Stimulated activated CD4-positive, alpha-beta T cell treated with anti-CD3 and anti-CD28 coated beads, Interleukin-15, amount 100 ng/mL, for 24 hours (primary cell): ENCODE measurements around the gene NUP93.

ENCODE experiments used
- DNase-seq: peaks from one replicate; pipeline ENCODE4 v3.0.0-alpha.2; 2020

NUP93 gene

DNA sequence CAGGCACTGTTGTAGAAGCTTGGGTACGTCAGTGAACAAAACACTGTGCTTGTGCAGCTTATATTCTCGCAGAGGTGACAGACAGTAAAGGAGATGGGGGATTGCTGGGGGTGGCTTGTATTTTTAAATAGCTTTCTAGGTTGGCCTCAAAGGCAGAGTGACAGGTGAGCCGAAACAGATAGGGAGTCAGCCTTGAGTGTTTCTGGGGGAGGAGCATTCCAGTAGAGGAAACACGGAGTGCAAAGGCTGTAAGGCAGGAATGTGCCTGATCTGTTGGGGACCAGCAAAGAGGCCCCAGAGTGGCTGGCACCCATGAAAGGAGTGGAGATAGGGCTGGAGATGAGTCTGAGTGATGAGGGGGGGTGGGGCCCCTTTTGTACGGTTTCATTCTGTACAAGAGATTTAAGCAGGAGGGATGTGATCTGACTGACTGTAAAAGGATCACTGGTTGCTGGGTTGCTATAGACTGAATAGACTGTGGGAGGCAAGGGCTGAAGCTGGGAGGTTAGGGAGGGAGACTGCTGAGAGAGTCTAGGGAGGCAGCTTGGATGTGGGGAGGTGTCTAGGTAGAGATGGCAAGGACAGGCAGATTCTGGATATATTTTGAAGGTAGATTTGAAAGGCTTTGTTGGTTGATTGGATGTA lies 15.2 kb downstream of the NUP93 start:
- no peak for DNase-seq

DNA sequence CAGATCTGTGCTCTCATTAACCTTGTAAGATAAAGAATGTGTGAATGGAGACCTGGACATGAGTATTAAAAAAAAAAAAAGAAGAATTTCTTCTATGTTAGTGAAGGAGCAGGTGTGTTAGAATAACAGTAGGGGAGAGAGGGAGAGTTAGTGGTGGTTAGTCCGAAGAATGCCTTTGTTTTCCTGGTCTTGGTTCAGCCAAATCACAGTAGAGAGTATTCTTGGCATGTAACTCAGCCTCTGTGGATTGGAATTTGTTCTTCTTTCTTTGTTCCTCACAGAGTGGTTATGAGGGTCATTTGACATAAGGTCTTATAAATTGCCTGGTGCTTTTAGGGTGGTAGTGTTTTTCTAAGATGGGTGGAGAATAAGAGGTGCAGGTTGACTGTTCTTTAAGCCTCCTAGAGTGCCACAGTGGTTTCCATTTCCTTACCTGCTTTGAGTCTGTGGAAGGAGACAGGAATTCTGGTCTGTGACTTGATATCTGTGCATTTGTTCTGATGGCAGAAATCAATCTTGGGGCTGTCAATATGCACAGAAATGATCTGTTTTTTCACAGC lies 17.6 kb downstream of the NUP93 start:
- DNase-seq, result no peak

DNA sequence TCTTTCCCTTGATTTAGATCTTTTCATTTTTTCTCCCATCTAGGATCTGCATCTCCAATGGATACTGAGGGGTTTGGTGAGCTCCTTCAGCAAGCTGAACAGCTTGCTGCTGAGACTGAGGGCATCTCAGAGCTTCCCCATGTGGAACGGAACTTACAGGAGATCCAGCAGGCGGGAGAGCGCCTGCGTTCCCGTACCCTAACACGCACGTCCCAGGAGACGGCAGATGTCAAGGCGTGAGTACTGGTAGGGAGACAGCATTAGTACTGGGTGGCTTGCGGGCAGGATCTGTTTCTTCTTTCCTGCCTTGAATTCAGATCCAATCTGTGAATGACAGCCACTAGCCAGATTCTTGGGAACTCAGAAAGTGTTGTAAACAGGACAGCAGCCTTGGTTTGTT lies 18.3 kb downstream of the NUP93 start:
- DNase-seq, result no peak

DNA sequence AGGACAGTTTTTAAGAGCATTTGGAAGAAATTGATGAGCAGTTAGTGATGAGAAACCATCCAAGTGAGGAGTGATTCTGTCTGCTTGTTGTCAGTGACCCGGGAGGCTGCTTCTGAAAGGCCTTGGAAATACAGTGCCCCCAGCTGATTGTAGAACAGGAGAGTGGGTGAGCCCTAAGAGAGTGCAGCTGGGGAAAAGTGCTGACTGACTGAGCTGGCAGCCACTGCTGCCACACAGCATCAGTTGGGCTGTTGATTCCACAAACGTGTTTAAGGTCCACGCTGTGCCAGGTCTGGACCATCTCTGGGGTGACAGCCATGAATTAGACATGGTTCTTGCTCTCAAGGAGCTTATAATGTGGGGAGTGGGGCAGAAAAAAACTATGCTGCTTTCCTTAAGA lies 18.9 kb downstream of the NUP93 start:
- DNase-seq, result no peak

DNA sequence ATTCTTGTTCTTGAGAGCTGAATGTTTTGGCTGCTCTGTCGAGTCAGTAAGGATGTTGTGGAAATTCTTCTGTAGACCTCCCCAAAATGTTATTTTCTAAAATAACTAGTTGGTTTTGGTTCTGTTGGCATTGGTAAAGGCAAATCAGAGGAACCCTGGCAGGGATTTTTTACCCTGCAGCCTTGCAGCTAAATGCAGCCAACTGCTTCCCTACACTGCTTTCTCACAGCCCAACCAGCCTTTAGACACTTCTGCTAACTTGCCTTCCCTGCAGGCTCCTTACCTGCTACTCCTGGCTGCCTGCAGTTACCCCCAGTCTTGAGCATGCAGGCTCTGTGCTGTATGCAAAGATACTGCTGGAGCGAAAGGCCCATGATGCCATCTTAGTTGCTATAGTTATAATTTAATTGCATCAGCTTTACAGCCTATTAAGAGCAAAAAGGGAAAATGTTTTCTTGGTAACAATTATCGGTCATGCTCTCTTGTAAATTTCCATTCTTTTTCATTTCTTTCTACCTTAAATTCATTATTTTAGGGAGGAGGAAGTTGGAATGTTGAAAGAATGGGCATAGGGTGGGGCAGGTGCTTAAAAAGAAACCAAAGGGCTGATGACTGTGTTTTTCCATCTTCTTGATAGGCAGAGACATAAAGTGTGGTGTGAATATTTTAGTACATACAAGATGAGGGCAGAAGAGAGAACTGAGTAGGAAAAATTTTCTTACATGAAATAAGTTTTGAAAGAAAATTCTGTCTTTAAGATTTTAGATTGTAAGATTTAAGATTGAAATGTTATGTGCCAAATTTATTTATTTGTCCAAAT lies 20.0 kb downstream of the NUP93 start:
- DNase-seq, result no peak

DNA sequence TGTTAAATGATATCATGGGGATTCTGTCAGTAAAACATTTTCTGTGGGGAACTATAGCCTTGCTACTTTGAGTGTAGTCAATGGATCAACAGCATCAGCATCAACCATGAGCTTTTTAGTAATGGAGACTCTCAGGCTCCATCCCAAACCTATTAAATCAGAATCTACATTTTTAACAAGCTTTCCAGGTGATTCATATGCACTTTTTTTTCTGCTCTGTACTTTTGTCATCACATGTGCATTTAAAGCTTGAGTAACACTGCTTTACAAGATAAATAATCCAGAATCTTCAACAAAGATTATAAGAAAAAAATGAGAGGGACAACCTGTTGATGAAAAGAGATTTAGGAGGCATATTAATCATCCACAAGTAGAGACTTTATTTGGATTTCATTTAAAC lies 23.5 kb downstream of the NUP93 start:
- DNase-seq, result no peak

DNA sequence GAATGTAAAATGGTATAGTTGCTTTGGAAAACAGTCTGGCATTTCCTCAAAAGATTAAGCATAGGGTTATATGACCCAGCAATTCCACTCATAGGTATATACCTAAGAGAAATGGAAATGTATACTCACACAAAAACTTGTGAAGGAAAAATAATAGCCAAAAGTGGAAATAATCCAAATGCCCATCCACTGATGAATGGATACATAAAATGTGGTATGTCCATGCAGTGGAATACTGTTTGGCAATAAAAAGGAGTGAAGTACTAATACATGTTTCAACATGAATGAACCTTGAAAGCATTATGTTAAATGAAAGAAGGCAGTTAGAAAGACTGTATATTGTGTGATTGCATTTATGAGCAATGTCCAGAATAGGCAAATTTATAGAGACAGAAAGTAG lies 25.1 kb downstream of the NUP93 start:
- no peak for DNase-seq

DNA sequence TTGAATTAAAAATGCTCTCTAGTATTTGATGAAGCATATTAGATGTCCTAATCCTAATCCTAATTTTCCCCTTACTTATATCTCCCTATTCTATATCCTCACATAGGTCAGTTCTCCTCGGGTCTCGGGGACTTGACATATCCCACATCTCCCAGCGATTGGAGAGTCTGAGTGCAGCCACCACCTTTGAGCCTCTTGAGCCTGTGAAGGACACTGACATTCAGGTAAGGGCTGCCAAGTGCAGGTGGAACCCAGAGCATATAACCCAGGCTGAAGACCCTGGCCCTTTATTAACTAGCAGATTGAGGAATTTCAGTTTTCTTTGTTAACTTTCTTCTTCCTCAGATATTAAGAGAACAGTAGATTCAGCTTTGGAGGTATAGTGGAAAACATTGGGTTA lies 28.5 kb downstream of the NUP93 start:
- no peak for DNase-seq

DNA sequence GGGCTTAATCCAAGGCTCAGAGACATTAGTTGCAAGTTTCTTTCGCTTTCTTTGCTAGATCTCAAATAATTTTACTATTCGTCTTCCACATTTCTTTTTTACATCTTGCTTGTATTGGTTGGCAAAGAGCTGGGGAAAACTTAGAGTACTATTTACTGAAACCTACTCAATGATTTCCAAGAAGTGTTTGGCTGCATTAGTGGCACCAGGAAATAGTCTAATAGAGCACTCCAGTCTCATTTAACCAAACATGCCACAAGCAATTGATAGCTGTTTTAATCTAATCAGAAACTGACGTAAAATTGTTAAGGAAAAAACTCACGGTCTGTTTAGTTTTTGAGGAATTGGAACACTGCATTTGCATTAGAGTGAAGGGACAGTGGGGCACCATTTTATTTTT lies 29.0 kb downstream of the NUP93 start:
- no peak for DNase-seq

DNA sequence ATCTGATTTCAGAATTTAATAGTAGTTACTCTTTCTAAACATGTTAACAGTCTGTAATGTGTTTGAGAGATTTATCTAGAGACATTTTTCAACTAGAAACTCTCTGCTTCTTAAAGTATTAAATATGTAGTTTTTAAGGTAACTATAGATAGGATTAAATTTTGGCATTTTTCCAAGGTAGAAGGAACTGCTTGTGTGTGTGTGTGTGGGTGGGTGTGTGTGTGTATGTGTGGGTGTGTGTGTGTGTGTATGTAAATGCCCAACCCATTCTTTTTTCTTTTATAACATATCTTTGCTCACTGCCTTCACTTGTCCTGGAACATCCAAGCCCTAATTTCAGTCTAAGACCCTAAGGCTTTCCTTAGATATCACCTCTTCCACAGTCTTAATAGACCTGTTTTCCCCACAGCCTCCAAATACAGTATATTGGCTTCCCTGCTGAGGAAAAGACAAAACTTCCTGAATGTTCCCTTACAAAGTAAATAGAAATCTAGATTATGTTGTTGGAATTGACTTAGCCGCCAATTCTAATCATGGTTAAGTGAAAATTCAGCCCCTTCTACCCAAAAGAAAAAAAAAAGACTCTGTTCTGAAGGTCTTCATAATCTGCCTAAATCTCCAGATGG lies 33.5 kb downstream of the NUP93 start:
- DNase-seq, result no peak

DNA sequence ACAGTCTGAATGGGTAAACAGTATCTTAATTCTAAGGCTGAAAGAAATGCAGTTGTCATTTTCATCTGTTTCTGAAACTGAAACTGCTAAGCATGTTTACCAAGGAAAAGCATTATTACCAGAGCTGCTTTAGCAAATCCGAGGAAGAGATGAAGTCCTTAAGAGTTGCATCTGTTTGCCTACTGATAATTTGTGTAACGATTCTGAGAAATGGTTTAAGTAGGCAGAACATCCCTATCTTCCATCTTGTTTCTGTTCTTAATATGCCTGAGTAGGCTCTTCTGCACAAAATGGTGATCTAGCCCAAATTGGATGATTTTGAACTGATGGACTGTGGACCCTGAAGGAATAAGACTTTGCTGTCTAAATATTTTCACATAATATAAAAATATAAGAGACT lies 34.9 kb downstream of the NUP93 start:
- no peak for DNase-seq

DNA sequence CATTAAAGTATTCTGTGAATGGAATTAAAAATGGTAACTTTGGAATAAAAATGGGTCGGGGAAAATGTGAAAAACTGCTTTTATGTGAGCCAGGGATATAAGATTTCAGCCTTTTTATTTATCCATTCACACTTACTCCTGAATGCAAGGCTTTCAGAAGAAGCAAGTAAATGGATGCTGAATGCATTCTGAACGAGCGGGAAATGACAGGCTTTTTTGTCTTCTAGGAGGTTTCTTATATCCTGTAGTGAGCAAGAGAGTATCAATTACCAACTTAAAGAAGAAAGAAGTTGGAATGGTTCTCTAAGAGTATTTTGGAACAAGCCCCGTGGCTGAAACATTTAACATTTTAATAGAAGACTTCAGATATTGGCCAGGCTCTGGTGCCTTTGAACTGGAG lies 36.0 kb downstream of the NUP93 start:
- no peak for DNase-seq

DNA sequence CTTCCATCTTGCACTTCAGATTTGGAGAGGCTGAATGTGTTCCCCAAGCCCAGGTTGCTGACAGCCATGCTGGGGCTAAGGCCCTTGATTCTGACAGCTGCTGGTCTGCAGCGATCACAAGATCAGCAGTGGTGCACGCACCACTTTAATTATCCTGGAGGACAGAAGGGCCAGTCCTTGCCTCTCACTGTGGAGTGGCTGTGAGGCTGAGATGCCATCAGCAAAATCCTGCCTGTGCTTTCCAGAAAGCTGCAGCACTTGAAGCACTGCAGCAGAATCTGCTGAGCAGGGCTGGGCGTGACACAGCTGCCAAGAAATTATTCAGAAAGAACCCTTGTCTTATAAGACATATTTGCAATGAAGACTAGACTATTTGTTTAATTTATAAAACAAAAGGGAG lies 37.1 kb downstream of the NUP93 start:
- no peak for DNase-seq

DNA sequence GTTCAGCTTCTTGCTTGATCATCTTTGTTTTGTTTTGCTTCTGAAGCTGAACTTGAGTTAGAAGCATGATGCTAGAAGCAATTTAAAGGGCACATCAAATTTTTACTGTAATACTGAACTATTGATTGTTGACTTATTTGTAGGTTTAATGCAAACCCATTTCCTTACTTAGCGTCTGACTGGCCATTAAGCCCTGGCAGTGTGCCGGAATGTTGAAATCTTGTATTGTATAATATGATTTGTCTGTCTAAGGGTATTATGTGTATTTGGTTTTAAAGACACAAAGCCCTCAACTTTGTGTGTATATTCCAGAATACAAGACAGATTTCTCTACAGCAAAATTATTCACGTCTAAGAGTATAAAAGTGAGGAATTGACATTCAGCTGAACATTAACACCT lies 39.7 kb downstream of the NUP93 start:
- no peak for DNase-seq

DNA sequence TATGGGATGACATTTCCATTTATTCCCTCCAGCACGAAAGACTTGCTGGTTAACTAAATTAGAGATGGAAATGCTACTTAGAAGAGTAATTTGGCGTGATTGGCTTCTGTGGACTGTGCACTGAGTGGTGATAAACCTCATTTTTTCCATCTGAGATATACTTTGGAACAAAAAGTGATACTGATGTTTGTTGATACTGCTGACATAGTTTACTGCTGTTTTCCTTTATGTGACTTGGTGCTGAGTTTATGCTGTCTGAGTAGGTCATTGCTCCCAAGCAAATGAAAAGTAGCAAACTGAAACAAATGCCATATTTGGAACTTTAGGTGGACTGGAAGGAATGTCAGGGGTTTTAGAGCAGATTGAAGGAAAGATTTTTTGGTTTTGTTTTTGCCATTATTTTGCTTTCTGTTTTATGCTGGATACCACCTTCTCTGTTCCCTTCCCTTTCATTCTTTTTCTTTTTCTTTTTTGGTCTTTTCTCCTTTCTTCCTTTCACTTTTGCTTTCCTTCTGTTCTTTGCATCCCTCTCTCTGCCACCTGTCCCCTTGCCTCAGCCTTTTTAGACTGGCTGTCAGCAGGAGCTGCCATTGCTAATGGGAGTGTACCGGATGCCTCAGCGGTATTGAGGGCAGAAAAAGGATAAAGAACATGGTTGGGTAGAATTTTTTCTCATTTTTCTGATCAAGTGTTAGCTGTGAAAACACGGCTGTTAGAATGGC lies 41.8 kb downstream of the NUP93 start:
- DNase-seq, result no peak

DNA sequence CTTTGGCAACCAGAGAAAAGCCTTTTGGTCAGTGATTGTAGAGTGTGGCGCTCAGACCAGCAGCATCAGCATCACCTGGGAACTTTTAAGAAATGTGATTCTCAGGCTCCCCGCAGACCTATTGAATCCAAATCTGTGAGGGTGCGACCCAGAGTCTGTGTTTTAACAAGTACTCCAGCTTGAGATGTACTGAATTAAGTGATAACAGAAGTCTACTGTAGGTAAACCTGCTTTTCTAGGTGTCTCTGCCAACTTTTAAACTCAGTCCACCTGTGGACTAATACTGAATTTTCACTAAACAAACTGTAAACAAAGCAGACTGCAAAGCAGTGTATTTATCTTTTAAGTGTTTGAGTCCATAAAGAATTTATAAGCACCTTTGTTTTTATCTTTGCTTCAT lies 43.6 kb downstream of the NUP93 start:
- no peak for DNase-seq

DNA sequence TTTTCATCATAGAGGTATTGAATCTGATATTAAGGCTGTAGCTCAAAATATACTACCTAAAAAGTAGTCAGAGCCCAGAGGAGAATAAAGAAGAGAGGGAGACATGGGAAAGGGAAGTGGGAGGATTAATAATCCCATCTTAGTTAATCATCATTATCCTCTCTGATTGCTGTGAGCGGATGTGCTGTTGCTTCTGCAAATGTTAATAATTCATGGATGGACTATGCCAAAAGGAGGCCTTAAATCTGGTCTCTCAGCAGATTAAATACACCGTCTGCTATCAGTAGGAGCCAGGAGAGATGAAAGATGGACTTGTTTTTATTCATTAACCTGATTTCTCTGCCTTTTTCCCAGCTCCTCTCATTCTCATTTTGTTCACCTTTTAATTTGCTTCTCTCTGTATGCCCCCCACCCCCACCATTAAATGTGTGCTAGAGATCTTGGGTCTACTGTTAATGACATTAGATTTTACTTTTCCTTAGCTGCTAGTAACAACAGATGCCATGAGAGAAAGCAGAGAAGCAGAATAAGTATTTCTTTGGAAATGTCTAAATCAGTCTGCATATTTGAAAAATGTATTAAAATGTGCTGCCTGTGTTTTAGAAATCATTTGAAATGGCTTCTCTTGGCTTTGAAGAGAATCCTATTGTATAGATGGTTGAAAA lies 44.2 kb downstream of the NUP93 start:
- no peak for DNase-seq

DNA sequence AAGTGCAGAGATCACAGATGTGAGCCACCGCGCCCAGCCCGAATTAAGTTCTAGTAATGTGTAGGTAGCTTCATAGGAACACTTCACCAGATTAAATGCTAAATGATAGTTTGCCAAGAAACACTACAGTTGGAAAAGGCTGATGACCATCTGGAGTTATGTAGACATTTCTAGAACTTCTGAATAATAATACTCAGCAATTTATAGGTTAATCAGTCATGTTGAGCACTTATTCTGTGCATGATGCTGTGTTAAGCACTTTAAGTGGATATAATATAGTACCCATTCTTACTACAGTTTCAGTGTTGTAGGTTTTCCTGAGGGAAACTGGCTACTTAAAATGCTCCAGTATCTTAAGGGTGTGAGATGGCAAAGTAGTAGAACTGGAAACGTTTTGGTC lies 45.2 kb downstream of the NUP93 start:
- DNase-seq, result no peak

DNA sequence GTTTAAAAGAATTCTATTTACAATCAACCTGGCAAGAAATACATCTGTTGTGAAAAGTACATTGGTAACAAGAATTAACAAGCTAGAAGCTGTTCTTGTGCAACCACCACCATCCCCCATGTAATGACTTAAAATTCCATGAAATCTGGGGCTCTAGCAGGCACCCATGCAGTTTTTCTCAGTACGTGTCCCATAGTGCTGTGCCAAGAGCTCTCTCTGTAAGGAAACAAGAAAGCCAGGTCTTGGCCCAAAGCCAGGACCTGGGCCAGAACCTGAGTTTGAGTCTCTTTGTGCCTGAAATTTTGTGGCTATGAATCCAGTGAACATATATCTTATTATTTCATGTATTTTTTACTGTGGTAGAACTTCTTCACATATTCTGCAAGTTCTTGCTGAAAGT lies 46.6 kb downstream of the NUP93 start:
- no peak for DNase-seq

DNA sequence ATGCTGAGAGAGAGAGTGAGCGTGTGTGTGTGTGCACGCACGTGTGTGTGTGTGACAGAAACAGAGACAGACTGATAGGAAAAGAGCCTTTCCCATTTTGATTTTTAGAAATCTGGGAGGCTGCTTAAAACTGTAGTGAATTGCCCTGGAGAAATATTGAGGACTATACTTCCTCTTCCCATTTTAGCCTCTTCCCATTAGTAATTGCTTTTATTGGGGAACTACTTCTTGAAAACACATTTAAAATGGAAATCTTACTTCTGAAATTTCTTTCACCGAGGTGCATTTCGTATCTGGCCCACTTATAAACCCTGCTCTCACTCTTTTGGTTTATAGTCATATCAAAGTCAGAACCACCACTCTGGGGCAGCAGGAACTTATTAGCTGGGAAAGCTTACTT lies 47.1 kb downstream of the NUP93 start:
- DNase-seq, result no peak

DNA sequence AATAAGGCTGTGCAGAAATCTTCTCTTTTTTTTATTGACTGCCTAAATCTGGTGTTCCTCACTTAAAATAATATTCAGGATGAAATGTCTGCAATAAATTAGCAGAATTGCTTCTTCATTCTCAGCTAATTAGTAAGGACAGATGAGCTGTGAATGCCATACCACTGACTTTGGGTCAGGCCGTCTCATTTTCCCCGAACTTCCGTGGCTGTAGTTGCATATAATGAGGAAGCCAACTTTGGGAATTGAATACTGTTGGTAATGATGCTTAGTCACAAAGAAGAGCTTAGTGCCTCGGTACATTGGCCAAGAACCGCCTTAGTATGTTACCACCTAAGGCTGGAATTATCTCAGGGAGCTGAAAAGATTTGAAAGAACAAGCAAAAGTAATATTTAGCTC lies 47.6 kb downstream of the NUP93 start:
- DNase-seq, result no peak

DNA sequence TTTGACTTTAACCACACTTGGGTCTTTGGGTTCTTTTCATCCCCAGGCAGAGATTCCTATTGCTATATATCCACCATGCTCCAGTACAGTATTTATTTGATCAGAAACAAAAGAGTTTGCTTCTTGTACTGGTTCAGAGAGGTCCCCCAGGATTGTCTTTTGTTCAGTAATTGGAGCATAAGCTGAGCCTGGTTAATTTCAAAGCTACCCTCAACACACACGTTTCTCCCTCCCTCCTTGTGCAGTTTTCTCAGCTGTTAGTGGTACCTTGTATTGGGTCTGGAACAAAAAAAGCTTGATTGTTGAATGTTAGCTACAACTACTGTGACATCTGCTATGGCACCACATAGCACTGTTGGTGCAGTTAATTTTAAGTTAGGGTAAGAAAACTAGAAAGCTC lies 50.0 kb downstream of the NUP93 start:
- DNase-seq, result no peak

DNA sequence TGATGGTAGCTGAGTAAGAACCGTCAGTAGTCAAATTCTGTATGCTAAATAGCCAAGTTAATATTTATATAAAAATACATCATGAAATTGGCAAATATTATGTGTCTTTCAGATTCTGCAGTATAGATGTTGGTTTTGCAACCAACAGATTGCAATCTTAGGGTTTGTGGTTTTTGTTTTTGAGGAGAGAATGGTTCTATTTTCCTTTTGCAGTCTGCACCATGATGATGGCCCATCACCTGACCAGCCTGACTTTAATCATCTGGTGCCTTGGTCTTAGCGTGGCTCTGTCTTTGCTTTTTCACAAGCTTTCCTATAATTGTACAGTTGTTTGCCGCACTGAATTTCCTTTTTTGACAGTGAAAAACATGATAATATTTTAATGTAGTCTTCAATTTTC lies 50.7 kb downstream of the NUP93 start:
- DNase-seq, result no peak
